ENCODE results near the gene MED15.
"Not testable (repeated sequence)": the region's sequence is repeated elsewhere in the genome, so short reads cannot be mapped to it uniquely, and the experiment has no call there.

Gene MED15

GRCh38 chr22:20471126-20471833 lies 36.1 kb upstream of the MED15 start:
- no peak for DNase-seq (ENCODE audit: low read depth)
- H3K4me3 ChIP-seq (replicated peaks; ENCODE audit: low read depth, low read length) = no peak overlapping the region
- TF ChIP-seq CTCF (IDR thresholded peaks at IDR 0.05; ENCODE audit: low read length, missing control alignments) = no peak

- TF ChIP-seq CTCF (IDR thresholded peaks at IDR 0.05; ENCODE audit: low read length, missing control alignments) = no peak
- DNase-seq (ENCODE audit: low read depth) = no peak
- no peak overlapping the region for H3K4me3 ChIP-seq (replicated peaks; ENCODE audit: low read depth, low read length)
Measured at GRCh38 chr22:20472629-20473442, 34.6 kb upstream of the MED15 start.

GRCh38 chr22:20475115-20475436 lies 32.3 kb upstream of the MED15 start:
- DNase-seq (ENCODE audit: low read depth) = no peak
- no peak for TF ChIP-seq CTCF (IDR thresholded peaks at IDR 0.05; ENCODE audit: low read length, missing control alignments)
- no peak overlapping the region for H3K4me3 ChIP-seq (replicated peaks; ENCODE audit: low read depth, low read length)

GRCh38 chr22:20475569-20475968 lies 31.8 kb upstream of the MED15 start:
- not testable (repeated sequence) for H3K4me3 ChIP-seq (replicated peaks; ENCODE audit: low read depth, low read length); DNase-seq (ENCODE audit: low read depth)

GRCh38 chr22:20478059-20478458 lies 29.4 kb upstream of the MED15 start:
- DNase-seq (ENCODE audit: low read depth); H3K4me3 ChIP-seq (replicated peaks; ENCODE audit: low read depth, low read length): not testable (repeated sequence)

GRCh38 chr22:20479612-20480196 lies 27.7 kb upstream of the MED15 start:
- TF ChIP-seq CTCF (IDR thresholded peaks at IDR 0.05; ENCODE audit: low read length, missing control alignments) = no peak
- H3K4me3 ChIP-seq (replicated peaks; ENCODE audit: low read depth, low read length) = no peak overlapping the region
- DNase-seq (ENCODE audit: low read depth) = peak; percentile 39

GRCh38 chr22:20483143-20483506 lies 24.3 kb upstream of the MED15 start:
- H3K4me3 ChIP-seq (replicated peaks; ENCODE audit: low read depth, low read length); DNase-seq (ENCODE audit: low read depth): not testable (repeated sequence)

GRCh38 chr22:20483771-20484170 lies 23.6 kb upstream of the MED15 start:
- TF ChIP-seq CTCF (IDR thresholded peaks at IDR 0.05; ENCODE audit: low read length, missing control alignments) = no peak
- DNase-seq (ENCODE audit: low read depth) = no peak
- H3K4me3 ChIP-seq (replicated peaks; ENCODE audit: low read depth, low read length) = no peak overlapping the region
